Dendritic cell treated with granulocyte-macrophage colony-stimulating factor and Interleukin-4, amounts not matched to agents 40 ng/mL and 50 ng/mL, for 4 days (primary cell): ENCODE data around the gene CLCN5.

ENCODE experiments used
- H3K27ac Mint-ChIP-seq: one replicate; pipeline ENCODE4 v1.8.0; 2022; ENCODE audit warnings: mild to moderate bottlenecking, mixed read lengths
- H3K27me3 Mint-ChIP-seq: one replicate; pipeline ENCODE4 v1.8.0; 2022; ENCODE audit warnings: mild to moderate bottlenecking, mixed read lengths
- H3K36me3 Mint-ChIP-seq: one replicate; pipeline ENCODE4 v1.8.0; 2022; ENCODE audit warnings: low read depth, mixed read lengths
- H3K4me1 Mint-ChIP-seq: one replicate; pipeline ENCODE4 v1.8.0; 2022; ENCODE audit warnings: low read depth, mixed read lengths
- H3K4me3 Mint-ChIP-seq: one replicate; pipeline ENCODE4 v1.8.0; 2022; ENCODE audit warnings: mild to moderate bottlenecking, moderate library complexity, mixed read lengths
- H3K9me3 Mint-ChIP-seq: one replicate; pipeline ENCODE4 v1.8.0; 2022; ENCODE audit warnings: mixed read lengths
- intact Hi-C: fragments of 100-400 bp; cut with micrococcal nuclease; formaldehyde crosslinking; loops from one replicate; pipeline ENCODE4 v1.15.0; 2022

CLCN5 gene

DNA sequence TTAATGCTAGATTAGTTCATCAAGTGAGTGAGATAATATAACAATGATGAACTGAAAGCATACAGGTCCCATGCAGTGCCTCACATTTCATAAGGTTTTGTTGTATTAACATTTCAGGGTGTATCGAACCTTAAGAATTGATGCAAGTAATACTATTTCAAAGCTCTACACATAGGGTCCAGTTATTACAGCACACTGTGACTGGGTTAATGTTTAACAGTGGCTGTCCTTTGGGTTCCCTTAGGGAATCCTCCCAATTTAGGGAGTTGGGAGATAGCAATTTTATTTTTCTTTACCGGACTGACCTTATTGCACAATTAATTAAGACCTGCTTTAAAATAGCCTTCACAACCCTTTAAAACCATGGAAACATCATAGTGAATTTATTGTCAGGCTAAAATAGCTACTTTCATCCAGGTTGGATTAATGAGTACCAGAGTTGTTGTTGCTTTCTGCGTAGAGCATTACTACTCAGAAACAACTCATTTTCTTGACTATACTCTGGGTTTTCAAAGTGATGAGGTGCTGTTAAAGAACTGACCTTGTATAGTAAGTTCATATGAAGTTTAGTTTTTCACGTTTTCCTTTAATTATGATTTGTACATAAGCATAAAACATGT is 144.0 kb downstream of the CLCN5 start:
- no peak overlapping the region for H3K4me3 Mint-ChIP-seq
- H3K36me3 Mint-ChIP-seq: peaks cover 24% of the 10 kb centered on the region
- no peaks in the 10 kb centered on the region for H3K4me1 Mint-ChIP-seq
- intact Hi-C loops: no loop called here
- no peak overlapping the region for H3K27ac Mint-ChIP-seq
- H3K27me3 Mint-ChIP-seq: no peaks in the 10 kb centered on the region
- no peaks in the 10 kb centered on the region for H3K9me3 Mint-ChIP-seq

- H3K4me1 Mint-ChIP-seq: peaks cover 7% of the 10 kb centered on the region
- no peak overlapping the region for H3K27ac Mint-ChIP-seq
- intact Hi-C loops: no loop called here
- H3K9me3 Mint-ChIP-seq: no peaks in the 10 kb centered on the region
- H3K27me3 Mint-ChIP-seq: no peaks in the 10 kb centered on the region
- H3K36me3 Mint-ChIP-seq: peaks cover 29% of the 10 kb centered on the region
- no peak overlapping the region for H3K4me3 Mint-ChIP-seq
Measured at GRCh38 chrX:50067435-50068284, 145.3 kb downstream of the CLCN5 start.

- intact Hi-C loops: no loop called here
- H3K27ac Mint-ChIP-seq: no peak overlapping the region
- H3K27me3 Mint-ChIP-seq: no peaks in the 10 kb centered on the region
Measured at GRCh38 chrX:50068285-50068563, 145.8 kb downstream of the CLCN5 start.

DNA sequence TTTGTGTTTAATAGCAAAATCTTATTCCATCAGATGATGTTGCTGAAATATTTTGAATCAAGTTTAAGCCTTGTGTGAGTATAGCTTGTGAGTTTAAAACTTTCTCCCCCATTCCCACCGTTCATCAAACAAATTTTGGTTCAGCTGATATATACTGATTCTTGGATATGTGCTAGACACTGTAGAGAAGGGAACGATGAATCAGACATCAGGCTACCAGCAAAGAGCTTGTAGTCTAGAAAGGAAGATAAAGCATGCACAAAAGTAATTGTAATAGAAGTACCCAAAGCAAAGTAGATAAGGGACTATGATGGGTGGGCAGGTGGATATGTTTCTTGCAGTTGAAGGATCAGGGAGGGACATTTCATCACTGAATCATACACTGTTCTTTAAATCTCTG is 146.5 kb downstream of the CLCN5 start:
- H3K9me3 Mint-ChIP-seq: no peaks in the 10 kb centered on the region
- H3K27ac Mint-ChIP-seq: no peak overlapping the region
- H3K36me3 Mint-ChIP-seq: peaks cover 39% of the 10 kb centered on the region
- intact Hi-C loops: no loop called here
- H3K4me3 Mint-ChIP-seq: no peak overlapping the region
- peaks cover 16% of the 10 kb centered on the region for H3K4me1 Mint-ChIP-seq
- no peaks in the 10 kb centered on the region for H3K27me3 Mint-ChIP-seq

More at GRCh38 chrX:50068285-50068563, 145.8 kb downstream of the CLCN5 start:
- H3K9me3 Mint-ChIP-seq: no peaks in the 10 kb centered on the region
- no peak overlapping the region for H3K4me3 Mint-ChIP-seq
- H3K4me1 Mint-ChIP-seq: peaks cover 13% of the 10 kb centered on the region
- peaks cover 35% of the 10 kb centered on the region for H3K36me3 Mint-ChIP-seq

GRCh38 chrX:50071494-50071893 is 149.1 kb downstream of the CLCN5 start:
- Mint-ChIP-seq H3K27me3 (no peaks in the 10 kb centered on the region), H3K36me3 (peaks cover 54% of the 10 kb centered on the region), H3K27ac (no peak overlapping the region), H3K9me3 (no peaks in the 10 kb centered on the region), H3K4me3 (no peak overlapping the region), H3K4me1 (peaks cover 39% of the 10 kb centered on the region)
- intact Hi-C loops: loop anchor here (5.0 kb wide), 1 partner anchor 74 kb away; no protein-coding TSS in a partner anchor

DNA sequence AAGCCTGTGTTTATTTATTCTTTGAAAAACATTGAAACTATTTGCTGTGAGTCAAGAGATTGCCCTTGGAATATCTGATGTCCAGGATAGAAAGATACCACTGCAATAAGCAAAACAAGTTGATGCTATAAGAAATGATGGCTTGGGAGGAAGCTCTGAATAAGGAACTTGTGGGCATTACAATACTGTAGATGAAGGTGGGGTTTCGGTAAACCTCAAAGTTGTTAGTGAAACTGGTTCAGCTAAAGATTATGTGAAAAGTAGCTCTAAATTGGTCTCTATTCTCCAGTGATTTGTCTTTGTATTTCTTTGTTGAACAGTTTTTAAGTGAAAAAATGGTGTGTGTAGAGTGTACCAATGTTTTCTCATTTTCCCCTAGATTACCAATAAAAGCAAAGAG is 149.7 kb downstream of the CLCN5 start:
- intact Hi-C loops: loop anchor here (5.0 kb wide), 1 partner anchor 75 kb away; no protein-coding TSS in a partner anchor
- H3K9me3 Mint-ChIP-seq: no peaks in the 10 kb centered on the region
- no peaks in the 10 kb centered on the region for H3K27me3 Mint-ChIP-seq
- no peak overlapping the region for H3K4me3 Mint-ChIP-seq
- H3K36me3 Mint-ChIP-seq: peaks cover 58% of the 10 kb centered on the region
- peaks cover 45% of the 10 kb centered on the region for H3K4me1 Mint-ChIP-seq
- peak overlapping the region; percentile 60 for H3K27ac Mint-ChIP-seq

- Mint-ChIP-seq H3K4me1 (peaks cover 58% of the 10 kb centered on the region), H3K9me3 (no peaks in the 10 kb centered on the region), H3K27ac (no peak overlapping the region), H3K27me3 (no peaks in the 10 kb centered on the region), H3K36me3 (peaks cover 59% of the 10 kb centered on the region), H3K4me3 (no peak overlapping the region)
- intact Hi-C loops: loop anchor here (5.0 kb wide), 1 partner anchor 76 kb away; no protein-coding TSS in a partner anchor
Measured at GRCh38 chrX:50073601-50074000, 151.2 kb downstream of the CLCN5 start.

DNA sequence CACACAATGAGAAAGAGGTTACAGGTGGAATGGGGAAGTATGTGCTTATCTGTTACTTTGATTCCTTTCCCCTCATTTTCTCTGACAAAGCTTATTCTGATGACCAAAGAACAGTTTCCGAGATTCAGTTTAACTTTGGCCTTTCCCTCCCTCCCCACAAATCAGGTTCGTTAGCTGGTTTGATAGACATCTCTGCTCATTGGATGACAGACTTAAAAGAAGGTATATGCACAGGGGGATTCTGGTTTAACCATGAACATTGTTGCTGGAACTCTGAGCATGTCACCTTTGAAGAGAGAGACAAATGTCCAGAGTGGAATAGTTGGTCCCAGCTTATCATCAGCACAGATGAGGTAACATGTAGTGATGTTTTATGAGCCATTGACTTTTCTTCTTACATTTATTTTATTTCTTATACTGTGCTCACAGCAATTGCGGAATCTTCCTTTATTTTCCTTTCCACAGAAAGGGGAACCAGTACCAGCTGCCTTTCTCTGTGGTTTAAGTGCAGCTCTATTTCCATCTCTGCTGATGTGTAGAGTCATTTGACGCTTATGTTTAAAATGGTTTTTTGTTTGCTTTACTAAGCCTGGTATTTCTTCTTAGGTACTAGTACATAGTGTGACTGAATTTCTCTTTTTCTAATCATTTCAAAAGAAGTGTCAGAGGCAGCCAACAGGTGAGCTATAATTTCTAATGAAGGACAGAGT is 153.4 kb downstream of the CLCN5 start:
- H3K27ac Mint-ChIP-seq: peak overlapping the region; percentile 89

DNA sequence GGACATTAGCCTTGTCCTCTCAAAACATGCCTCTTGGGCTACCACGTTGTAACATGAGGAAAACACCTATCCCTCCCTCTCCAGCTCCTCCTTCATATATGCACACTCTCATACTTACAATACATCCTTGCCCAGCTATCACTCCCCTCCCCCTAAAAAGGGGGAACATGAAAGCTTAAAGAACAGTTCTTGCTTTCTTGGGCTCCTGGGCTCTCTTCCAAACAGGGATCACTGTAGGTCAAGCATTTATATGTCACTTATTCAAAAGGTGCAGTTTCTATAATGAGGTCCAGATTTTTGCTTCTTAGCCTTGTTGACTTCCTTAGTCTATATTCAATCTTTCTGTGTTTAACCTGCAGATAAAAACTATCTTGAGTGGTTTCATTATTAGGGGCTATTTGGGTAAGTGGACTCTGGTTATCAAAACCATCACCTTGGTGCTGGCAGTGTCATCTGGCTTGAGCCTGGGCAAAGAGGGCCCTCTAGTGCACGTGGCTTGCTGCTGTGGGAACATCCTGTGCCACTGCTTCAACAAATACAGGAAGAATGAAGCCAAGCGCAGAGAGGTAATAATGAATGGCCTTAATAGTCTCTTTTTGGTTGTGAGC is 159.0 kb downstream of the CLCN5 start:
- Mint-ChIP-seq H3K27ac (no peak overlapping the region), H3K36me3 (peaks cover 50% of the 10 kb centered on the region), H3K4me3 (no peak overlapping the region), H3K4me1 (peaks cover 55% of the 10 kb centered on the region), H3K27me3 (no peaks in the 10 kb centered on the region), H3K9me3 (no peaks in the 10 kb centered on the region)
- intact Hi-C loops: no loop called here

More for the DNA sequence above, 153.4 kb downstream of the CLCN5 start:
- intact Hi-C loops: loop anchor here (2.0 kb wide), 1 partner anchor 153 kb away; the partner anchor contains the start of gene CLCN5
- Mint-ChIP-seq H3K9me3 (no peaks in the 10 kb centered on the region), H3K4me3 (no peak overlapping the region), H3K36me3 (peaks cover 60% of the 10 kb centered on the region), H3K27me3 (no peaks in the 10 kb centered on the region), H3K4me1 (peaks cover 70% of the 10 kb centered on the region)

DNA sequence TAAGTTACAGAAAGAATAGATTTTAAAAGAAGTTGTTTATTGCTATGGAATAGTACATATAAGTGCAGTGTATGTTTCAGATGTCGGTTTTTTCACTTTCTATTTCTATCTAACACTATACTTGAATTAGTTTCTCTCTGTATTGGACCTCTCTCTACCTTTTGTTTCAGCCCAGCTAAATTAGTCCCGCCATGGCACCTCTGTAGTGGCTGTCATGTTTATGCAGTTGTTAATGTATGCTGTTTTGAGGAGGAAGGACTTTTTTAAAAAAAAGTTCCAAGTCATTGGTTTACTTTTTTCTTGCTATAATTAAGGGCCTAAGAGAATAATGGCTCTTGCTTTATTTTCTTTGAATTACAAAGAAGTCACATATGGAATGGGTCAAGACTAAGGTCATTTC is 160.3 kb downstream of the CLCN5 start:
- Mint-ChIP-seq H3K27ac (peak overlapping the region; percentile 79), H3K27me3 (no peaks in the 10 kb centered on the region)
- intact Hi-C loops: no loop called here

GRCh38 chrX:50088645-50089044 is 166.2 kb downstream of the CLCN5 start:
- Mint-ChIP-seq H3K27me3 (no peaks in the 10 kb centered on the region), H3K4me1 (peaks cover 8% of the 10 kb centered on the region), H3K36me3 (peaks cover 70% of the 10 kb centered on the region), H3K9me3 (no peaks in the 10 kb centered on the region), H3K27ac (no peak overlapping the region), H3K4me3 (no peak overlapping the region)
- intact Hi-C loops: no loop called here

More for the DNA sequence above, 160.3 kb downstream of the CLCN5 start:
- Mint-ChIP-seq H3K9me3 (no peaks in the 10 kb centered on the region), H3K36me3 (peaks cover 45% of the 10 kb centered on the region), H3K4me1 (peaks cover 43% of the 10 kb centered on the region), H3K4me3 (no peak overlapping the region)

DNA sequence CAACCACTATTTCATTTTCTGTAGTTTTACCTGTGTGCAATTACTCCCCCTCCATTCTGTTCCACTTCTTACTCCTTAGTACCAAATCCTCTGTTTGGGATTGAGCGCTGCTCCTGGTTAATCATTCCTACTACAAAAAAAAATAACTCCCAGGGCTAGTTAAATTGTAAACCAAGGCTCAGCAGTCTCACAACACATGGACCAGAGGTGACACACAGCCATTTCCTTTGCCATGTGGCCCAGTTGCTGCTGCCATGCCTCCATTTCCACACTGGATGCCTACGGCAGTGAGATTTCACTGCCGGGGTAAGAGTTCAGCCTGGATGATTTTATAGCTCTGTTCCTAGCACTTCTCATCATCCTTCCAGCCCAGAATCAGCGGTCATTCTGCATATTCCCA is 171.2 kb downstream of the CLCN5 start:
- intact Hi-C loops: no loop called here
- H3K4me1 Mint-ChIP-seq: no peaks in the 10 kb centered on the region

DNA sequence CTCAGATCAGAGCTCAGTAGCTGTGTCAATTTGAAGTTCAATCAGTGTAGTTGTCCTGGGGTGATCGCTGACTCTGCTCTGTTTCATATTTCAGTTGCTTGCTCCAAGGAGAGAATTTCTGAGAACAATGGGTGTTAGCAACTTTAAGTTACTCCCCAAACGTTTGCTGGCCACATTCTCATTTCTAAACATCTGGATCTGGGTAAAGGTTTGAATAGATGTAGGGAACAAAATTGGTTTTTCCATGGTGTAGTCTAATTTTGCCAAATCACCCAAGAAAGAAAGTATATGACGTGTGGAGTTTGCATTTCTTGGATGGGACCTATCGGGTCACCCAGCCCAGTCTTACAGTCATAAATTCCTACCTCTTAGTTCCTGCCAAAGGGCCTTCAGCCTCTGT is 174.7 kb downstream of the CLCN5 start:
- Mint-ChIP-seq H3K27ac (no peak overlapping the region), H3K27me3 (no peaks in the 10 kb centered on the region)
- intact Hi-C loops: no loop called here

More for the DNA sequence above, 171.2 kb downstream of the CLCN5 start:
- Mint-ChIP-seq H3K27me3 (no peaks in the 10 kb centered on the region), H3K27ac (no peak overlapping the region), H3K4me3 (no peak overlapping the region), H3K36me3 (peaks cover 50% of the 10 kb centered on the region), H3K9me3 (no peaks in the 10 kb centered on the region)

GRCh38 chrX:50098241-50098640 is 175.8 kb downstream of the CLCN5 start:
- H3K27ac Mint-ChIP-seq: no peak overlapping the region
- H3K4me1 Mint-ChIP-seq: peaks cover 6% of the 10 kb centered on the region
- no peak overlapping the region for H3K4me3 Mint-ChIP-seq
- intact Hi-C loops: no loop called here
- no peaks in the 10 kb centered on the region for H3K27me3 Mint-ChIP-seq
- no peaks in the 10 kb centered on the region for H3K9me3 Mint-ChIP-seq
- peaks cover 17% of the 10 kb centered on the region for H3K36me3 Mint-ChIP-seq

More for the DNA sequence above, 174.7 kb downstream of the CLCN5 start:
- Mint-ChIP-seq H3K36me3 (peaks cover 21% of the 10 kb centered on the region), H3K4me1 (no peaks in the 10 kb centered on the region), H3K9me3 (no peaks in the 10 kb centered on the region), H3K4me3 (no peak overlapping the region)
